ENCODE results near the gene OIP5.
"Not testable (repeated sequence)": the region's sequence is repeated elsewhere in the genome, so short reads cannot be mapped to it uniquely, and the experiment has no call there.

The OIP5 gene

DNA sequence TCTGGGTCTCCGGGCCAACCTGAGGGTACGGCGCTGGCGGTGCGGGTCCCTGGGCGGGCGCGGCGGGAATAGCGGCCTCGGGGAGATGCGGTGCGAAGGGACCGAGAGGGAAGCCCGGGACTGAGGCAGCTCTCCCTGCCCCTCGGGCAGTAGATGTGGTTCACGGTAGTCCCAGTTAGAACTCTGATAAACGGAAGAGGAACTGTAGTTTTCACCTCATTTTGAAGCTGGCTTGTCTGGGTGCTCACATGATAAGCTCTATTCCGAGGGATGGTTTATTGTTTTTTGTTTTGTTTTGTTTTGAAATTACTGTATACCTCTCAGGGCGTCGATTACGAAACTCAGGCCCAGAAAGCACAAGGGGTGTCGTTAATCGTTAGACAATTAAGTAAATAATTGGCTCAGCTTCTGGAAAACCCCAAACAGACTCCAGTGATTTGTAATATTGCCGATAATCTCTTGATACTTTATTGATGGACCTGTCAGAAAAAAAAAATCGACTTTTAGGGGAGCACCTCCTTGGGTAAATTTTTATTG lies 703 bp upstream of the OIP5 start:
- Histone ChIP-seq H3K27me3 (ENCODE audit: low read depth, low read length) (no peaks in the 10 kb centered on the region), H3K4me1 (ENCODE audit: low read length) (peaks cover 14% of the 10 kb centered on the region), H3K9me3 (ENCODE audit: insufficient read depth, low read length) (no peaks in the 10 kb centered on the region), H2AFZ (ENCODE audit: low read depth, low read length) (0 out of 2 replicates have a peak overlapping the region, but pooled peaks have one; percentile 27), H3K79me2 (ENCODE audit: low read length) (peaks cover 68% of the 10 kb centered on the region), H3K9ac (ENCODE audit: low read length) (peak overlapping the region; percentile 97), H3K4me3 (ENCODE audit: low read length) (peak overlapping the region; percentile 87), H4K20me1 (ENCODE audit: insufficient read depth, low read length) (peaks cover 23% of the 10 kb centered on the region), H3K4me2 (ENCODE audit: low read length) (peak overlapping the region; percentile 82), H3K36me3 (replicated peaks; ENCODE audit: low read depth, low read length) (peaks cover 32% of the 10 kb centered on the region), H3K27ac (ENCODE audit: low read length) (peak overlapping the region; percentile 91)
- no peak for TF ChIP-seq EZH2phosphoT487 (IDR thresholded peaks at IDR 0.05; ENCODE audit: low read depth)
- TF ChIP-seq, protein P1, sequence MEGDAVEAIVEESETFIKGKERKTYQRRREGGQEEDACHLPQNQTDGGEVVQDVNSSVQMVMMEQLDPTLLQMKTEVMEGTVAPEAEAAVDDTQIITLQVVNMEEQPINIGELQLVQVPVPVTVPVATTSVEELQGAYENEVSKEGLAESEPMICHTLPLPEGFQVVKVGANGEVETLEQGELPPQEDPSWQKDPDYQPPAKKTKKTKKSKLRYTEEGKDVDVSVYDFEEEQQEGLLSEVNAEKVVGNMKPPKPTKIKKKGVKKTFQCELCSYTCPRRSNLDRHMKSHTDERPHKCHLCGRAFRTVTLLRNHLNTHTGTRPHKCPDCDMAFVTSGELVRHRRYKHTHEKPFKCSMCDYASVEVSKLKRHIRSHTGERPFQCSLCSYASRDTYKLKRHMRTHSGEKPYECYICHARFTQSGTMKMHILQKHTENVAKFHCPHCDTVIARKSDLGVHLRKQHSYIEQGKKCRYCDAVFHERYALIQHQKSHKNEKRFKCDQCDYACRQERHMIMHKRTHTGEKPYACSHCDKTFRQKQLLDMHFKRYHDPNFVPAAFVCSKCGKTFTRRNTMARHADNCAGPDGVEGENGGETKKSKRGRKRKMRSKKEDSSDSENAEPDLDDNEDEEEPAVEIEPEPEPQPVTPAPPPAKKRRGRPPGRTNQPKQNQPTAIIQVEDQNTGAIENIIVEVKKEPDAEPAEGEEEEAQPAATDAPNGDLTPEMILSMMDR (IDR thresholded peaks at IDR 0.05; ENCODE audit: low read depth, low read length), result no peak

GRCh38 chr15:41331833-41332193 lies 578 bp downstream of the OIP5 start:
- Histone ChIP-seq H3K27me3 (ENCODE audit: low read depth, low read length) (no peaks in the 10 kb centered on the region), H3K9ac (ENCODE audit: low read length) (peak overlapping the region; percentile 81), H3K36me3 (replicated peaks; ENCODE audit: low read depth, low read length) (peaks cover 27% of the 10 kb centered on the region), H3K9me3 (ENCODE audit: insufficient read depth, low read length) (no peaks in the 10 kb centered on the region), H3K4me1 (ENCODE audit: low read length) (peaks cover 14% of the 10 kb centered on the region), H4K20me1 (ENCODE audit: insufficient read depth, low read length) (peaks cover 12% of the 10 kb centered on the region), H3K4me3 (ENCODE audit: low read length) (peak overlapping the region; percentile 87), H2AFZ (ENCODE audit: low read depth, low read length) (peak overlapping the region; percentile 68), H3K4me2 (ENCODE audit: low read length) (peak overlapping the region; percentile 84), H3K27ac (ENCODE audit: low read length) (peak overlapping the region; percentile 61), H3K79me2 (ENCODE audit: low read length) (peaks cover 56% of the 10 kb centered on the region)
- TF ChIP-seq, protein P1 (IDR thresholded peaks at IDR 0.05; ENCODE audit: low read depth, low read length), result no peak
- no peak for TF ChIP-seq EZH2phosphoT487 (IDR thresholded peaks at IDR 0.05; ENCODE audit: low read depth)

GRCh38 chr15:41331281-41331680 lies 1.1 kb downstream of the OIP5 start:
- Histone ChIP-seq H3K9me3 (ENCODE audit: insufficient read depth, low read length) (no peaks in the 10 kb centered on the region), H3K79me2 (ENCODE audit: low read length) (peaks cover 50% of the 10 kb centered on the region), H3K27ac (ENCODE audit: low read length) (no peak overlapping the region), H3K27me3 (ENCODE audit: low read depth, low read length) (no peaks in the 10 kb centered on the region), H3K4me2 (ENCODE audit: low read length) (peak overlapping the region; percentile 84), H3K9ac (ENCODE audit: low read length) (peak overlapping the region; percentile 81), H3K36me3 (replicated peaks; ENCODE audit: low read depth, low read length) (peaks cover 29% of the 10 kb centered on the region), H3K4me3 (ENCODE audit: low read length) (peak overlapping the region; percentile 87), H2AFZ (ENCODE audit: low read depth, low read length) (no peak overlapping the region), H4K20me1 (ENCODE audit: insufficient read depth, low read length) (peaks cover 7% of the 10 kb centered on the region), H3K4me1 (ENCODE audit: low read length) (peaks cover 14% of the 10 kb centered on the region)
- TF ChIP-seq EZH2phosphoT487 (IDR thresholded peaks at IDR 0.05; ENCODE audit: low read depth), result no peak
- TF ChIP-seq, protein P1 (IDR thresholded peaks at IDR 0.05; ENCODE audit: low read depth, low read length), result no peak

GRCh38 chr15:41323611-41324010 lies 8.8 kb downstream of the OIP5 start:
- H2AFZ ChIP-seq (ENCODE audit: low read depth, low read length), result no peak overlapping the region
- TF ChIP-seq, protein P1 (IDR thresholded peaks at IDR 0.05; ENCODE audit: low read depth, low read length), result no peak
- no peak for TF ChIP-seq EZH2phosphoT487 (IDR thresholded peaks at IDR 0.05; ENCODE audit: low read depth)
- H3K27me3 ChIP-seq (ENCODE audit: low read depth, low read length), result no peaks in the 10 kb centered on the region
- H3K36me3 ChIP-seq (replicated peaks; ENCODE audit: low read depth, low read length), result peaks cover 29% of the 10 kb centered on the region
- H3K27ac ChIP-seq (ENCODE audit: low read length), result no peak overlapping the region
- no peaks in the 10 kb centered on the region for H3K4me1 ChIP-seq (ENCODE audit: low read length)
- no peaks in the 10 kb centered on the region for H3K9me3 ChIP-seq (ENCODE audit: insufficient read depth, low read length)
- no peak overlapping the region for H3K4me2 ChIP-seq (ENCODE audit: low read length)
- no peak overlapping the region for H3K9ac ChIP-seq (ENCODE audit: low read length)
- H3K4me3 ChIP-seq (ENCODE audit: low read length), result no peak overlapping the region
- H3K79me2 ChIP-seq (ENCODE audit: low read length), result peaks cover 4% of the 10 kb centered on the region; the same call in 1 of the 2 replicates
- no peaks in the 10 kb centered on the region for H4K20me1 ChIP-seq (ENCODE audit: insufficient read depth, low read length)

- H4K20me1 ChIP-seq (ENCODE audit: insufficient read depth, low read length); H3K9ac ChIP-seq (ENCODE audit: low read length); H3K27me3 ChIP-seq (ENCODE audit: low read depth, low read length); H3K4me2 ChIP-seq (ENCODE audit: low read length); H2AFZ ChIP-seq (ENCODE audit: low read depth, low read length); H3K27ac ChIP-seq (ENCODE audit: low read length); H3K4me1 ChIP-seq (ENCODE audit: low read length); H3K79me2 ChIP-seq (ENCODE audit: low read length); H3K4me3 ChIP-seq (ENCODE audit: low read length); H3K9me3 ChIP-seq (ENCODE audit: insufficient read depth, low read length): not testable (repeated sequence)
- peaks cover 25% of the 10 kb centered on the region for H3K36me3 ChIP-seq (replicated peaks; ENCODE audit: low read depth, low read length)
Measured at GRCh38 chr15:41320805-41321330, 11.5 kb downstream of the OIP5 start.

Data from OCI-LY3 (cell line).